Measurements from ENCODE around the gene TFDP2. TPM values are rescaled to one million over a fixed set of nuclear protein-coding genes. Genes with fewer than 3 reads are reported as not detected.

TFDP2 gene
- total RNA-seq, 1 experiment from 2014 or later = 76.0 TPM

DNA sequence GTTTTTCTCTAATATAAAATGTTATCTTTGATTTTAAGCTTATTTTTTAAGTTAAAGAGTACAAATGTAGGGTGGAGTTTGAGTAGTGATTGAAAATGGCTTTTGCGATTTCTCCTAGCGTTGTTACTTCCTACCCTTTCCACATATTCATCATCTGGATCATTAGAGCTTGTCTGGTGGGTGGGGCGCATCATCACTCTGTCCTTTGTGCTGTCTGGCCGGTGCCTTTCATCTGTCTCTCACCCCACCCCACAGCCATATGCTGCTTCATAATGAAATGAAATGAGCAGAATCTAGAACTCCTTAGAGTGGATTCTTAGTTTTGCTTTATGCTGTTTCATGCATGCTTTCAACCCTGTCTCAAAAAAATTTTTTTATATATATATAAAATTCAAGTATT is 228.6 kb downstream of the TFDP2 start:
- H2BK5ac ChIP-seq (ENCODE audit: insufficient read length, low read length) = no peak overlapping the region
- no peaks in the 10 kb centered on the region for H3K9me3 ChIP-seq (ENCODE audit: control insufficient read depth, low read depth, low read length)
- Mint-ChIP-seq H3K27ac (no peak overlapping the region; a peak in 1 of 7 replicates), H3K4me1 (no peaks in the 10 kb centered on the region), H3K9me3 (no peaks in the 10 kb centered on the region; a peak in 1 of 5 replicates), H3K27me3 (ENCODE audit: low read depth) (no peaks in the 10 kb centered on the region), H3K4me3 (no peak overlapping the region), H3K36me3 (ENCODE audit: insufficient read depth in 1 of 3, low read depth in 3 of 3) (peaks cover 48 to 82% (median 81%) of the 10 kb centered on the region in 3 experiments)
- no peak overlapping the region for H3K4ac ChIP-seq (ENCODE audit: low read depth, low read length)
- H2AK5ac ChIP-seq (ENCODE audit: insufficient read length, low read length) = no peak overlapping the region
- TF ChIP-seq, protein P1, sequence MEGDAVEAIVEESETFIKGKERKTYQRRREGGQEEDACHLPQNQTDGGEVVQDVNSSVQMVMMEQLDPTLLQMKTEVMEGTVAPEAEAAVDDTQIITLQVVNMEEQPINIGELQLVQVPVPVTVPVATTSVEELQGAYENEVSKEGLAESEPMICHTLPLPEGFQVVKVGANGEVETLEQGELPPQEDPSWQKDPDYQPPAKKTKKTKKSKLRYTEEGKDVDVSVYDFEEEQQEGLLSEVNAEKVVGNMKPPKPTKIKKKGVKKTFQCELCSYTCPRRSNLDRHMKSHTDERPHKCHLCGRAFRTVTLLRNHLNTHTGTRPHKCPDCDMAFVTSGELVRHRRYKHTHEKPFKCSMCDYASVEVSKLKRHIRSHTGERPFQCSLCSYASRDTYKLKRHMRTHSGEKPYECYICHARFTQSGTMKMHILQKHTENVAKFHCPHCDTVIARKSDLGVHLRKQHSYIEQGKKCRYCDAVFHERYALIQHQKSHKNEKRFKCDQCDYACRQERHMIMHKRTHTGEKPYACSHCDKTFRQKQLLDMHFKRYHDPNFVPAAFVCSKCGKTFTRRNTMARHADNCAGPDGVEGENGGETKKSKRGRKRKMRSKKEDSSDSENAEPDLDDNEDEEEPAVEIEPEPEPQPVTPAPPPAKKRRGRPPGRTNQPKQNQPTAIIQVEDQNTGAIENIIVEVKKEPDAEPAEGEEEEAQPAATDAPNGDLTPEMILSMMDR (conservative IDR thresholded peaks at IDR 0.05) = no peak
- H2BK20ac ChIP-seq (ENCODE audit: low read depth, low read length, poor library complexity, severe bottlenecking) = no peak overlapping the region
- H3K56ac ChIP-seq (ENCODE audit: insufficient read length, low read depth, low read length) = no peak overlapping the region
- no CpG with 5 or more reads among the region's 4 CpGs for WGBS (ENCODE audit: extremely low coverage, insufficient read length, low lambda C conversion rate)
- no peaks in the 10 kb centered on the region for H3K79me2 ChIP-seq (ENCODE audit: insufficient read depth, low read length)
- H2BK15ac ChIP-seq (ENCODE audit: low read depth, low read length) = no peak overlapping the region
- no peak overlapping the region for H2BK120ac ChIP-seq (ENCODE audit: low read depth, low read length, poor library complexity, severe bottlenecking)
- no peak overlapping the region for H3T11ph ChIP-seq (ENCODE audit: low read length)
- no peak overlapping the region for H4K8ac ChIP-seq (replicated peaks; ENCODE audit: insufficient read length, low read depth, low read length)
- no peak overlapping the region for H4K5ac ChIP-seq (ENCODE audit: insufficient read length, low read depth, low read length)
- H3K23ac ChIP-seq (ENCODE audit: insufficient read length, low read depth, low read length) = no peak overlapping the region
- DNase-seq = no peak
- H3K79me1 ChIP-seq (ENCODE audit: insufficient read depth, low read depth, low read length, poor library complexity, severe bottlenecking) = no peaks in the 10 kb centered on the region
- no peak overlapping the region for H3K18ac ChIP-seq (ENCODE audit: insufficient read length, low read depth, low read length)
- no peak overlapping the region for H3K27ac ChIP-seq (ENCODE audit: insufficient read length, low read depth, low read length)
- H3K27me3 ChIP-seq (ENCODE audit: insufficient read depth, low read length) = no peaks in the 10 kb centered on the region
- H2BK12ac ChIP-seq (ENCODE audit: insufficient read length, low read depth, low read length) = no peak overlapping the region
- H3K23me2 ChIP-seq (ENCODE audit: insufficient read length, low read depth, low read length, poor library complexity, severe bottlenecking) = no peaks in the 10 kb centered on the region
- H3K4me1 ChIP-seq (ENCODE audit: insufficient read depth, low read length) = no peaks in the 10 kb centered on the region
- H3K9ac ChIP-seq (ENCODE audit: extremely low read depth, insufficient read length, low read length) = no peak overlapping the region
- H3K4me2 ChIP-seq (ENCODE audit: insufficient read depth, insufficient read length, low read length) = no peak overlapping the region
- no peak overlapping the region for H4K91ac ChIP-seq (ENCODE audit: insufficient read length, low read depth, low read length)
- no peak overlapping the region for H2AFZ ChIP-seq (ENCODE audit: low read length)
- H3K14ac ChIP-seq (ENCODE audit: insufficient read depth, low read length) = no peak overlapping the region
- no peaks in the 10 kb centered on the region for H4K20me1 ChIP-seq (ENCODE audit: control insufficient read depth, insufficient read depth, insufficient read length)
